ENCODE data around the gene ATRX. TPM values are rescaled to one million over a fixed set of nuclear protein-coding genes. Genes with fewer than 3 reads are reported as not detected.

ATRX gene
- total and polyA plus RNA-seq, 2 of the 8 experiments (the other 6 are each of a cell fraction or from before 2014, with no cell fraction given): 28.4 to 97.8 TPM

- Histone ChIP-seq H3K56ac (replicated peaks; ENCODE audit: insufficient read length, low read depth, low read length) (no peak overlapping the region), H4K5ac (ENCODE audit: insufficient read length, low read depth, low read length) (no peak overlapping the region), H3K14ac (ENCODE audit: insufficient read length) (no peak overlapping the region), H3K4ac (replicated peaks; ENCODE audit: insufficient read length, low read depth, low read length) (no peak overlapping the region), H3K4me1 (replicated peaks in 1 of 4; ENCODE audit: control insufficient read depth in 3 of 4, insufficient read depth in 4 of 4, low read length in 3 of 4) (no peaks in the 10 kb centered on the region), H2BK20ac (ENCODE audit: low read length) (no peak overlapping the region), H3K18ac (ENCODE audit: extremely low read depth, low read length) (no peak overlapping the region), H4K91ac (replicated peaks; ENCODE audit: insufficient read length, low read length) (no peak overlapping the region), H3K27ac (ENCODE audit: low read depth, low read length) (no peak overlapping the region), H2AFZ (ENCODE audit: low read length) (no peak overlapping the region), H2AK5ac (ENCODE audit: low read depth, low read length) (no peak overlapping the region), H3K4me3 (ENCODE audit: extremely low read depth in 1 of 4, insufficient read depth in 2 of 4, low read depth in 3 of 4, low read length in 4 of 4) (no peak overlapping the region), H3K36me3 (ENCODE audit: control insufficient read depth in 2 of 4, insufficient read depth in 4 of 4, low read length in 3 of 4) (peaks cover 0 to 29% (median 4%) of the 10 kb centered on the region in 4 experiments; a peak in 1 of 8 replicates), H3K23me2 (ENCODE audit: low read depth, low read length) (no peaks in the 10 kb centered on the region), H2BK5ac (ENCODE audit: low read depth, low read length) (no peak overlapping the region), H3K79me1 (ENCODE audit: low read depth, low read length) (no peaks in the 10 kb centered on the region), H3K9me3 (ENCODE audit: insufficient read depth in 2 of 2, low read depth in 1 of 2, low read length in 1 of 2) (no peaks in the 10 kb centered on the region), H3K79me2 (ENCODE audit: control insufficient read depth in 1 of 2, insufficient read depth in 2 of 2, low read length in 2 of 2) (peaks cover 0 to 18% of the 10 kb centered on the region in 2 experiments; a peak in 2 of 4 replicates), H4K20me1 (replicated peaks in 1 of 2; ENCODE audit: control insufficient read depth in 1 of 2, insufficient read depth in 2 of 2, low read length in 2 of 2) (no peaks in the 10 kb centered on the region), H3K9ac (replicated peaks in 1 of 4; ENCODE audit: extremely low read depth in 1 of 4, low read depth in 3 of 4, low read length in 3 of 4) (no peak overlapping the region), H3K4me2 (ENCODE audit: insufficient read depth in 1 of 2, low read depth in 2 of 2, low read length in 2 of 2) (no peak overlapping the region), H4K8ac (ENCODE audit: extremely low read depth, insufficient read depth, low read length) (no peak overlapping the region), H2BK15ac (ENCODE audit: low read length) (no peak overlapping the region), H2BK12ac (ENCODE audit: low read depth, low read length) (no peak overlapping the region), H3K27me3 (replicated peaks in 1 of 4; ENCODE audit: control insufficient read depth in 3 of 4, extremely low read depth in 1 of 4, insufficient read depth in 3 of 4, low read length in 3 of 4) (no peaks in the 10 kb centered on the region), H3K23ac (ENCODE audit: insufficient read length) (no peak overlapping the region), H2BK120ac (replicated peaks; ENCODE audit: low read depth, low read length) (no peak overlapping the region)
- TF ChIP-seq CHD1 (IDR thresholded peaks at IDR 0.05; ENCODE audit: low read depth, low read length) (no peak), KDM5A (IDR thresholded peaks at IDR 0.05; ENCODE audit: low read length) (no peak), SIX5 (IDR thresholded peaks at IDR 0.05; ENCODE audit: low read depth, low read length) (no peak), USF2 (IDR thresholded peaks at IDR 0.05; ENCODE audit: low read length) (no peak), RBBP5 (IDR thresholded peaks at IDR 0.05; ENCODE audit: borderline replicate concordance, low read depth, low read length) (no peak), ASH2L (IDR thresholded peaks at IDR 0.05; ENCODE audit: low read length) (no peak)
- DNase-seq (ENCODE audit: low read depth in 1 of 2, low spot score in 2 of 2) (no peak), FAIRE-seq (no peak)
- POLR2A ChIA-PET (ENCODE audit: partially characterized antibody): no interaction called here
- CTCF ChIA-PET (ENCODE audit: partially characterized antibody): no interaction called here
- WGBS, 2 experiments (ENCODE audit: extremely low coverage in 1 of 2, insufficient coverage in 1 of 2, insufficient read length in 1 of 2, insufficient replicate concordance in 2 of 2, low coverage in 1 of 2, low lambda C conversion rate in 2 of 2, missing lambda C conversion rate in 1 of 2): 66% methylated on average over 2 of the region's 3 CpGs; no CpG with 5 or more reads in 1 of the 2 experiments
These were observed 87.8 kb downstream of the ATRX start for GRCh38 chrX:77698242-77698641.

Data from H1 (cell line).